HEK293 (cell line): ENCODE results near the gene ACTR6.

Source experiments
- CTCF ChIP-seq: fragments of 450-650 bp; formaldehyde crosslinking; IDR thresholded peaks from 2 replicates; pipeline ENCODE4 v1.5.1; 2016; ENCODE audit warnings: missing biosample characterization, missing genetic modification characterization
- REST ChIP-seq: fragments of 450-650 bp; formaldehyde crosslinking; IDR thresholded peaks from 2 replicates; pipeline ENCODE4 v1.5.1; 2016; ENCODE audit warnings: missing biosample characterization, missing genetic modification characterization

- no peak for TF ChIP-seq CTCF (tag by site-specific recombination)
- no peak for TF ChIP-seq REST (tag by site-specific recombination)
These were observed 8.2 kb downstream of the ACTR6 start for GRCh38 chr12:100208834-100209233.
